NOMO-1 treated with DMSO at 0.1 percent for 48 hours (cell line): ENCODE measurements around the gene PMS1.
"Not testable (repeated sequence)": the region's sequence is repeated elsewhere in the genome, so short reads cannot be mapped to it uniquely, and the experiment has no call there.

Source experiments
- DNase-seq: peaks from one replicate; lab custom pipeline; 2025; ENCODE audit not compliant: unreplicated experiment; lab: John Stamatoyannopoulos, UW

The PMS1 gene

DNA sequence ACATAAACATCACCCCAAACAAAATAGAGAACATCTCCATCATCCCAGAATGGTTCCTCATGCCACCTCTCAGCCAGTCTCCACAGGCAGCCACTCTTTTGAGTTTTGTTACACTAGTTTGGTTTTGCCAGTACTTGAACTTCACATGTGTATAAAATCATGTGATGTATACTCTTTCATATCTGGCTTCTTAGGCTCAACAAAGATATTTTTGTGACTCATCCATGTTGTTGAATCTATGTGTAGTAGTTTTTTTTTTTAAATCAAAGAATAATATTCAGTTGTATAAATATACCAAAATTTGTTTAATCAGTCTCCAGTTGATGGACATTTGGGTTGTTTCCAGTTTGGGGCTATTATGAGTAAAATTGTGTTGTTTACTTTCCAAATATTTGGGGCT lies 75.9 kb downstream of the PMS1 start:
- DNase-seq = no peak

DNA sequence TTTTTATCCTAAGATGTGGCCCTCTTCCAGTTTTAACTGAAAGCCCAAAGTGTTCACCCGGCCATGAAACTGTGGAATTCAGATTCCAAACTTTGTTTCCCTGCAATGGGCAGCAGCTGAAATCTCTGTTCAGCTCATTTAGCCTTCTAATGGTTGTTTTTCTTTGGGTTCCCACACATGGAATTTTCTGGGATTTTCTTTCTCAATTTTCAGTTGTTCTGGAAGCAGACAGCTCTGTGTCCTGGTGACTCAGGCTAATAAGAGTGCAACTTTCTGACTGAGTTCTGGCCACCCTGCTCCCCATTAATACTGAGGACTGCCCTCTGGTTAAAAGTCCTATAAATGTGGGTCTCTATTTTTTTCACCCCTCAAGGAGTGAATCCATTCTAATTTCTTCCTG lies 78.5 kb downstream of the PMS1 start:
- DNase-seq = no peak

DNA sequence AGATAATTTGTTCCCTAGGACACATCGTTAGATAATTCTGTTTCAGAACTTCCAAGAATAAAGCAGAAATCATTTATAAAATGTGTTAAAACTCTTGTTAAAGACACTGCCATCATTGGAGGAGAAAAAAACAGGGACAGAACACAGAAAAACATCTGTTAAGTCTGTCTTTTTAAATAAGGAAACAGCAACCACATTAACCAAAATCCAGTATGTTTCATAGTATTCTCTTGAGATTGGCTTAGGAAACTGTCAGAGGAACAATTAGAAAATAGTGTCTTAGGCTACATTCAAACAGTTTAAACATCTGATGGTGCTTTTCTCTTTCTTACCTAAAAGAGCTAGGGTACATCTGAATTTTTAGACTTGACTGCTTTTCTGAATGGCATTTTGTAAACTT lies 81.6 kb downstream of the PMS1 start:
- no peak for DNase-seq

DNA sequence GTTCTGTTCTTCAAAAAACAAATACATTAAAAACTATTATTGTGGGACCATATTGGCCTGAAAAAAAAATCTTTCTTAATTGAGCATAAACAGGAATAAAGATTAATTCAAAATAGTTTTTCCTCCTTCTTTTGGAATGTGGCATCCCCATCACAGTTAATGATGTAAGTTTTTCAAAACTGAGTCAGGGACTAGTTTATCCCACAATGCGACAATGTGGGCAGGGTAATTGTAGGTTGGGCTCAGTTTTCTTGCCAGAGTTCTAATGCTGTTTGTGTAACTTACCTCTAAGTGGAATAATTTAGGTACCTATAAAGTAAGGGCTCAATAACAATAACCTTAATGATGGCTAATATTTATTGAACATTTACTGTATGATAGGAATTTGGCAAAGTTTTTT lies 82.0 kb downstream of the PMS1 start:
- DNase-seq = no peak

DNA sequence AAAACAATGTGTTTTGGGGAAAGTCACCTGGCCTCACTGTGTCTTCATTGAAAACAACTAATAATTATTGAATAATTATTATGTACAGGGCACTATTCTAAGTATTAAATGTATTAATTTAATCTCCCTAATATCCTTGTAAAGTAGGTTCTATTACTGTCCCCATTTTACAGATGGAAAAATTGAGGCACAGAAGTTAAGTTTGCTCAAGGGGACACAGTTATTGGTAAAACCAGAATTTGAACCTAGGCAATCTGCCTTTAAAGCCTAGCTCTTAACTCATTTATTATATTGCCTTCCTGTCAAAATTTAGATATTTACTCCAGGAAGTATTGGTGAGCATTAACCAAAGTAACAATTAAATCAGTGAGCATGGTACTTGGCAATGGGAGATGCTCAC lies 84.6 kb downstream of the PMS1 start:
- DNase-seq = no peak

DNA sequence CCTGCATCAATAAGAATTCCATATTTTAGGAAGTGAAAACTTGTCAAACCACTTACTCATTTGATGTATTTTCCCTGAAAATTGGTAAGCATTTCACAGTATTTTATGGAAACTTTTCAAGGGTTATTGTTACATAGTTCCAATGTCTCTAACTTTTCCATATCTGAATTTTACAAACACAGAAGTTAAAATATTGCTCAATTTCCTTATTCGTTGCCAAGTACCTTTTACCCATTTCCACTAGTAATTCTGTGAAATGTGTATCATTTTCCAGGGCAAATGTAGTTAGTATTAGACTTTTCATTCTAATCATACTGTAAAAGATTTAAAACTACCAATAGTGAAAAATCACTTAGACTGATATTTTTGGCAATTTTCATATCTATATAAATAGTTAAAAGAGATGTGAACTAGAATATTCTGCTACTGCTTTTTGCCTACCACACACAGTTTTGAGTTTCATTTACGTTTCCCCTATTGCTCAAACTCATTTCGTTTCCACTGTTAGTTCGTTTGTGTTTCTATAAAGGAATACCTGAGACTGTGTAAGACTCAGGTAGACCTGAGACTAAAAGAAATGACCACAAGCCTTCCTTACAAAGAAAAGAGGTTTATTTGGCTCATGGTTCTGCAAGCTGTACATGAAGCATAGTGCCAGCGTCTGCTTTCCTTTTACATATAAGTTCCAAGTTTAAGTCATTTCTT lies 86.3 kb downstream of the PMS1 start:
- peak; percentile 21 for DNase-seq

DNA sequence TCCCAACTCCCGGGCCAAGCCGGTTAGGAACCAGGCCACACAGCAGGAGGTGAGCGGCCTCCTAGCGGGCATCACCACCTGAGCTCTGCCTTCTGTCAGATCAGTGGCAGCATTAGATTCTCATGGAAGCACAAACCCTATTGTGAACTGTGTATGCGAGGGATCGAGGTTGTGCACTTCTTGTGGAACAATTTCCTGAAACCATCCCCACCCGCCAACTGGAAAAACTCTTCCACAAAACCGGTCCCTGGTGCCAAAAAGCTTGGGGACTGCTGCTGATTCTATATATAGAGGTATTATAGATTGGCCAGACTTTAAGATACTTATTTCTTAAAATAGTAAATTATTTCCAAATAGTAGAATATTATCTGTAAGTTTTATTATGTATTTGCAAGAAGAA lies 89.4 kb downstream of the PMS1 start:
- DNase-seq = no peak

DNA sequence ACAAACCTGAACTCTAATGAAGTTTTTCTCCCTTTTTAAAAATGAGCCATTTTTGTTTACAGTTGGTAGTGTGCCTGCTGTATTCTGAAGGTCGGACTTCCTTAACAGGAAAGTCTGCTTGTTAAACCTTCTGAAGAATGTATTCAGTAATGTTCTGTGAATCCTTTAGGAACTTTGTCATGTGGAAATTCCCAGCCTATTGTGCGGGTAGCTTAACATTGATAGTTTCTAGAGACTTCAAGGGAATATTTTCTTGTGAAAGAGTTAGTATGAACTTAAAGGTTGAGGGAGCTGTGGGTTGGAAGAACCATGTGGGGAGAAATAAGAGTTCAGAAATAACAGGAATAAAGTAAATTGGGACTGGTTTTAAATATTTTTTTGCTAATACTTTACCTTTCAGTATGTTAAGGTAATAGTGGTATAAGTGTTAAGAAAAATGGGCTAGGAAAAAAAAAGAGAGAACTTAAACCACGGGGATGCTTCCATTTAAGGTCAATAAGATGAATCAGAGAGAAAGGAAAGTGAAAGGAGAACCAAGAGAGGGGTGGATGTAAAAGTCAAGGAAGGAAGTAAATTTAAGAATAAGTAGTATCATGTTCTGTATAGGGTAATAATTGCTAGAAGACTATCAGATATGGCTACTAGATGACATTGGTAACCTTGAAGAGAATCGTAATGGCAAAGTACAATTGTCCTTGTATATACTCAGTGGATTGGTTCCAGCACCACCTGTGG lies 90.5 kb downstream of the PMS1 start:
- peak; percentile 72 for DNase-seq

DNA sequence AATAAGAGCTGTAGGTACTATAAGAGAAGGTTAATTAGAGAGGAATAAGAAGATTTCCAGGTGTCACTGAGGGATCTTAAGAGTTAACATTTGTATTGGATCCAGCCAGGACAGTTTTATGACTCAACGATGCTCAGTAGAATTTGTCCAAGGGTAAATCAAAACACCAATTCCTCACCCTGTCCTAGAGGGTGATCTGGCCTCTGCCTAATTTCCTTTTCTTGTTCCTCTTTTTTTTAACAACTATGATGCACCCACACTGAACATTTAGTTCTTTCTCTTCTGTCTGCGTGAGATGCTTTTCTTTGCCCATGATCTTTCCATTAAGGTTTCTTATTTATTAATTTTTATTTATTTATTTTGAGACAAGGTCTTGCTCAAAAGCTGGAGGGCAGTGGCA lies 92.0 kb downstream of the PMS1 start:
- DNase-seq = peak; percentile 39

DNA sequence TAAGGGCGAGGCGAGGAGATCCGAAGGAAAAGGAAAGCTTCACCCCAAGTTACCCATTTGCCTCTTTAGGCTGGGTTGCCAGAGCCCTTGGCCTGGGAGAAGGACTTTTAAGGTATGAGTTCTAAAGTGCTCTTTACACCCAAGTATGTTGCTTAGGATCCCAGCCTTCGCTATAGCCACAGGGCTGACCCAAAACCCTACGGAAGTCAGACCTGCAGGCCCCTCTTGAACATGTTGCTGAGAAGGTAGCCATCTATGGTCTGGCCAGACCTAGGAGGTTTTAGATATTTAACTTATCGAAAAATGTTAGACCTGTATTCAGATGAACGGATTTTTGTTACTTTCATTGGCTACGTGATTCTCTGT lies 95.4 kb downstream of the PMS1 start:
- DNase-seq = no peak

DNA sequence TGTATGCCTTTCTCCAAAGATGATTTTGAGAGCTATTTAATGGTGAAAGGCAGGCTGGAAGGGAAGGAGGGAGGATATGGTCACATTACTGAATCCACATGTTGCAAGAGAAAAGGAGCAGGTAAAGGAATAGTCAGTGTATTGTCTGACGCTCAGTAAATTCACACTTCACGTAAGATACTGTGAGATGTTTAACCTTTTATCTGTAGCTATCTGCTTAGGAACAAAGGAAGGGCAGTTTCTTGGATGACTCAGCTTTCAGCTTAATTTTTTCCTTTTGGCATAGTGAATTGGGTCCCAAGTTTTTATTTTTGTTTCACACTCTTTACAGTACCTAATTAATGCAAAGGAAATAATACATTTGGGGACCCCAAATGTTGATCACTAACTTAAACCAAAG lies 96.2 kb downstream of the PMS1 start:
- no peak for DNase-seq

DNA sequence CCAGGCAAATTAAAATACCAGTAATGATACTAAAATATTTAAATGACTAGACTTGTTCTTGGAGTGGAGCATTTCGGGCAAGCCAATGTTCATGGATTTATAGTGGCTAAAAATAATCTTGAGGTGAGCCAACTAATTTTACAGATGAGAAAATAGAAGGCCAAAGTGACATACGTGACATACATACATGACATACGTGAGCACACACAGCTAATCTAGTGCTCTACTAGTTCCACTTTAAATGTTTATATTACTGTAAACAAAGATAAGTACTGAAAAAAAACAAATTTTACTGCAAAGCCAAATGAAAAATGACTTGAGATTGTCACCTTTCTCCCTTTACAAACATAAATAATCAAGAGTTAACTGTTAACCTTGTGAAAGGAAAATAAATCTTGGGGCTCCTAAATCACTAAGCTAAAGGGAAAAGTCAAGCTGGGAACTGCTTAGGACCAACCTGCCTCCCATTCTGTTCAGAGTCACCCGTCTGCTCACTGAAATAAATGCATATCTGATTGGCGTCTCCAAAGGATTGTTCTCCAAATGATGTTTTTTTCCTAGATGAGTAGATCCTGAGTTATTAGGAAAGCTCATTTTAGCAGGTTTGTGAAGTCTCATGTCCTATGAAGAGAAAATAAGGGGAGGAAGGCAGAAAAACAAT lies 96.7 kb downstream of the PMS1 start:
- DNase-seq = no peak

DNA sequence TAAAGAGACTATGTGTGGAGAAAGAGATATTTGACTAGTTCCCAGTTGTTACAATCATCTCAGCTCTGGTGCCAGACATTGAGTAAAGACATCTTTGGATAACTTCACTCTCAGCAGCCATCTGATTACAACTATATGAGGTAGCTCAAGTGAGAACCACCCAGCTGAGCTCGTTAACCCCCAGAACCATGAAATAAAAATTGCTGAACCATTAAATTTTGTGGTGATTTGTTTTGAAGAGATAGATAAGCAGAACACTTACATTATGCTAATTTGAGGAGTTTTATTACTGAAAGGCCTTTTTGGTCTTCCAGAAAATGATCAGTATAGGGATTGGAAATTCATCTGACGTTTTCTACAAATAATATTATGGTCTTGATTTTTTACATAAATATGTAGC lies 101.1 kb downstream of the PMS1 start:
- no peak for DNase-seq

DNA sequence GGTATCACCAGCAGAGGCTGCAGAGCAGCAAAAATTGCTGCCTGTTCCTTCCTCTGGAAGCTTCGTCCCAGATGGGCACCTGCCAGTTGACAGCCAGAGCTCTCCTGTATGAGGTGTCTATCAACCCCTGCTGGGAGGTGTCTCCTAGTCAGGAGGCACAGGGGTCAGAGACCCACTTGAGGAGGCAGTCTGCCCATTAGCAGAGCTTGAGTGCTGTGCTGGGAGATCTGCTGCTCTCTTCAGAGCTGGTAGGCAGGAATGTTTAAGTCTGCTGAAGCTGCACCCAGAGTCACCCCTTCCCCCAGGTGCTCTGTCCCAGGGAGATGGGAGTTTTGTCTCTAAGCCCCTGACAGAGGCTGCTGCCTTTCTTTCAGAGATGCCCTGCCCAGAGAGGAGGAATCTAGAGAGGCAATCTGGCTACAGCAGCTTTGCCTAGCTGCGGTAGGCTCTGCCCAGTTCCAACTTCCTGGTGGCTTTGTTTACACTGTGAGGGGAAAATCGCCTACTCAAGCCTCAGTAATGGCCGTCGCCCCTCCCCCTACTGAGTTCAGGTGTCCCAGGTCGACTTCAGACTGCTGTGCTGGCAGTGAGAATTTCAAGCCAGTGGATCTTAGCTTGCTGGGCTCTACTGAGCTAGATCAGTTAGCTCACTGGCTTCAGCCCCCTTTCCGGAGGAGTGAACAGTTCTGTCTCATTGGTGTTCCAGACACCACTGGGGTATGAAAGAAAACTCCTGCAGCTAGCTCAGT lies 108.5 kb downstream of the PMS1 start:
- not testable (repeated sequence) for DNase-seq

DNA sequence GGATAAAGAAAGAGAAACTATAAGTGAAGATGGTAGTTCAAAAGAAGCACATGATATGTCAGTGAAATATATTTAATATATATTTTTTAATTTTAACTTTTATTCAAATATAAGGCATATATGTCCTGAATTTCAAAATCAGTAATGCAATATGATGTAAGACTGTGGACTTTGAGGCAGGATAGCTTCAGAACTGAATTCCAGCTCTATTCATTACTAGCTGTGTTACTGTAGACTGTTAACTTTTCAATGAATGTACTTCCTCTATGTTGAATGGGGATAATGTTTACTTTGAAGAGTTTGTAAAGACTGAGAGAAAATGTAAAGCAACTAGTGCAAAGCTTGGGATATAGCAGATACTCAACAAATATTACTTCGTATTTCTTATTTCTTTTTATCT lies 112.6 kb downstream of the PMS1 start:
- no peak for DNase-seq

DNA sequence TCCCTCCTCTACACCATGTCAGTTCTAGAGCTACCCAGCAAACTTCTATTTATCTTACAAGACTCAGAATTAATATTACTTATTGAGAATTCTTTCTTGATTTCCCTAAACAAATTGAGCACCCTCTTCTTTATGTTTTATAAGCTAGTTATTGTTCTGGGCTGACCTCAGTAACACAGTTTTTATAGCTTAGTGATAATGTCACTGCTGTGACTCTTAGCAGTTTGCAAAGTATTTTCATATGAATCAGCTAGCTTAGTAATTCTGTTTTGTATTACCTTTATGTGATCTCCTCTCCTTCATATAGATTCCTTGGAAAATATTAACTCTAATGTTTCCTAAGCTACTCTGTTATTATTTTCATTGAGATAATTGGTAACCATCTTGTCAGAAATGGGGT lies 114.9 kb downstream of the PMS1 start:
- no peak for DNase-seq

DNA sequence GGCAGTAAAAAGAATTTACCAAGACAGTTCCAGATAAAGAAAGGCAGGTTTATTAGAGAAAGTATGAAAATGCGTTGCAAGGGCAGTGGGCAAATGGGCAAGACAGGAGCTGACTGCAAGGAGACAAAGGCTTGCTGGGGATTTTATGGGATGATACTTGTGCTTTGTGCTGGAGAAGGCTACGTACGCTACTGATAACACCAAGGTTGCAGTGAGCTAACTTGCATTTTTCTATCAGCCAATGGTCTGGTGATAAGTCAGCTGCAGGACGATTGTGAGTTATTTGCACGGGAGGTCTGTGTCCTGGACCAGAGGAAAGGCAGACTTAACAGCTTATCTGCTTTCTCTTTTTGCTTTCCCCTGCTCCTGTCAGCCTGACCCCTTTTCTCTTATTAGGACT lies 116.5 kb downstream of the PMS1 start:
- DNase-seq = no peak

DNA sequence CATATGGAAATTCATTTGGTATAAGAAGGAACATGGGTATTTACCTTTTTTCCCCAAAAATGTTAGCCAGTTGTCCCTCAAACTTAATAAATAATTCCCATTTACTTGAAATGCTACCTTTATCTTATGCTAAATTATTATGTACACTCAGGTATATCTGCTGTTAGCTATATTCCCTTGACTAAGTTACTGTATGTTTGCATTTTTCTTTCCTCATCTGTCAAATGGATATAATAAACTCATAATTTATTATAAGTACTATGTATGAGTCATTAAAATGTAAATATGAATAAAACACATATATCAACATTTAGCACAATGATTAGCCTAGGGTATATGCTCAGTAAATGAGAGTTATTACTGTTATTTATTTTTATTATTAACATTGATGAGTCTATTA lies 117.4 kb downstream of the PMS1 start:
- DNase-seq = no peak

DNA sequence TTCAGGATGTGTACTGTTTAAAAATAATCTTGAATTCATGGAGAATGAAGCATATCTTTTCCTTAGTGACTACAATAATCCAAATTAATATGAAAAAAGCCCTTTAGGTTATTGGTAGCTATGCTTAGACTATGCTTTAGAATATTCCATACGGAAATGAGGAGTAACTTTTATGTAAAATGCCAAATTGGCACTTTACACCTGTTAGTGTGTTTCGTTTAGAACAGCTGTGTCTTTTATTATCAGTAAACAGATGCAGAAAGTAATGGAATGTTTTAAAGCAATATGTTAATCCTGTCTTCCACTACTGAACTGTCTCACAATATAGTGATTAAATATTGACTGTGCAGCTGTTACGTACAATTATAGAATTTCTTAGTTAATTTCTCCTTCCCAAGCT lies 129.6 kb downstream of the PMS1 start:
- no peak for DNase-seq

DNA sequence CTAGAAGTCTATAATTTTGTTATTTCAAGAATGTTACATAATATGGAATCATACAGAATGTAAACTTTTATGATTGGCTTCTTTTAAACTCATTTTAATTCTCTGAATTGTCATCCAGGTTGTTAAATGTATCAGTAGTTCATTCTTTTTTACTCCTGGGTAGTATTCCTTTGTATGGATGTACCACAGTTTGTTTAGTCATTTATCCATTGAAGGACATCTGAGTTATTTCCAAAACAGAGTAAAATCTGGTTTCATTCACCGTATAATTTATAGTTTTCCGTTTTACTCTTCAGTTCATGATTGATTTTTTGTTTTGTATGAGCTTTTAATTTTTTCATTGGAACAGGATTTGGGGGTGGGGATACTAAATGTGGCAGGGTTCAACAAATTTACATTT lies 132.4 kb downstream of the PMS1 start:
- no peak for DNase-seq
